Measurements from ENCODE around the gene RASGRP2. TPM values are rescaled to one million over a fixed set of nuclear protein-coding genes. Genes with fewer than 3 reads are reported as not detected.
A peak's percentile ranks its signal among the peaks of the same experiment; 100 is the strongest.

The RASGRP2 gene
- total RNA-seq, 1 experiment from 2014 or later, result 4.0 TPM

GRCh38 chr11:64754919-64755662 lies 11.1 kb upstream of the RASGRP2 start:
- POLR2A ChIA-PET, result no interaction called here
- no peaks in the 10 kb centered on the region for H3K36me3 ChIP-seq (ENCODE audit: control insufficient read depth, insufficient read depth, low read length)
- H3K27me3 ChIP-seq (replicated peaks; ENCODE audit: control insufficient read depth, insufficient read depth, low read length), result no peaks in the 10 kb centered on the region
- no peak for TF ChIP-seq CTCF (IDR thresholded peaks at IDR 0.05; ENCODE audit: insufficient read depth in 1 of 2, low read depth in 1 of 2, low read length in 1 of 2, severe bottlenecking in 1 of 2, unreplicated experiment in 1 of 2)
- Mint-ChIP-seq H3K27ac (ENCODE audit: unreplicated experiment) (no peak overlapping the region), H3K4me3 (ENCODE audit: unreplicated experiment) (no peak overlapping the region), H3K36me3 (ENCODE audit: insufficient read depth, unreplicated experiment) (peaks cover 20% of the 10 kb centered on the region), H3K4me1 (ENCODE audit: low read depth, unreplicated experiment) (no peaks in the 10 kb centered on the region), H3K27me3 (ENCODE audit: insufficient read depth, unreplicated experiment) (no peaks in the 10 kb centered on the region), H3K9me3 (ENCODE audit: unreplicated experiment) (no peaks in the 10 kb centered on the region)
- CTCF ChIA-PET, result interaction anchor here (0.6 kb wide), 1 partner anchor 88 kb away, joined by 3 read pairs; no protein-coding TSS in a partner anchor
- BruUV-seq (replicated peaks), result no TSS peak
- DNase-seq, result no peak
- no peaks in the 10 kb centered on the region for H3K9me3 ChIP-seq
- no peaks in the 10 kb centered on the region for H3K4me1 ChIP-seq
- no peak overlapping the region for H3K4me3 ChIP-seq (ENCODE audit: low read depth, low read length)
- intact Hi-C loops (cut with micrococcal nuclease; ENCODE audit: unreplicated experiment), result no loop called here

GRCh38 chr11:64754124-64754918 lies 10.4 kb upstream of the RASGRP2 start:
- no peaks in the 10 kb centered on the region for H3K9me3 ChIP-seq
- H3K4me3 ChIP-seq (ENCODE audit: low read depth, low read length), result no peak overlapping the region
- TF ChIP-seq CTCF (IDR thresholded peaks at IDR 0.05; ENCODE audit: insufficient read depth in 1 of 2, low read depth in 1 of 2, low read length in 1 of 2, severe bottlenecking in 1 of 2, unreplicated experiment in 1 of 2), result no peak
- no peaks in the 10 kb centered on the region for H3K27me3 ChIP-seq (replicated peaks; ENCODE audit: control insufficient read depth, insufficient read depth, low read length)
- H3K4me1 ChIP-seq, result no peaks in the 10 kb centered on the region
- ChIA-PET POLR2A (no interaction called here), CTCF (interaction anchor here (0.6 kb wide), 1 partner anchor 88 kb away, joined by 3 read pairs; no protein-coding TSS in a partner anchor)
- Mint-ChIP-seq H3K9me3 (ENCODE audit: unreplicated experiment) (no peaks in the 10 kb centered on the region), H3K4me1 (ENCODE audit: low read depth, unreplicated experiment) (no peaks in the 10 kb centered on the region), H3K36me3 (ENCODE audit: insufficient read depth, unreplicated experiment) (peaks cover 12% of the 10 kb centered on the region), H3K27me3 (ENCODE audit: insufficient read depth, unreplicated experiment) (no peaks in the 10 kb centered on the region), H3K27ac (ENCODE audit: unreplicated experiment) (no peak overlapping the region), H3K4me3 (ENCODE audit: unreplicated experiment) (no peak overlapping the region)
- DNase-seq, result peak in 1 of 2 experiments; percentile 30
- BruUV-seq (replicated peaks), result no TSS peak
- H3K36me3 ChIP-seq (ENCODE audit: control insufficient read depth, insufficient read depth, low read length), result no peaks in the 10 kb centered on the region
- intact Hi-C loops (cut with micrococcal nuclease; ENCODE audit: unreplicated experiment), result no loop called here

GRCh38 chr11:64753380-64754123 lies 9.6 kb upstream of the RASGRP2 start:
- CTCF ChIA-PET, result no interaction called here
- POLR2A ChIA-PET, result no interaction called here
- H3K27ac Mint-ChIP-seq (ENCODE audit: unreplicated experiment), result no peak overlapping the region

More at GRCh38 chr11:64753380-64754123, 9.6 kb upstream of the RASGRP2 start:
- Mint-ChIP-seq H3K36me3 (ENCODE audit: insufficient read depth, unreplicated experiment) (peaks cover 4% of the 10 kb centered on the region), H3K4me3 (ENCODE audit: unreplicated experiment) (no peak overlapping the region), H3K4me1 (ENCODE audit: low read depth, unreplicated experiment) (no peaks in the 10 kb centered on the region), H3K9me3 (ENCODE audit: unreplicated experiment) (no peaks in the 10 kb centered on the region), H3K27me3 (ENCODE audit: insufficient read depth, unreplicated experiment) (no peaks in the 10 kb centered on the region)
- Histone ChIP-seq H3K4me1 (no peaks in the 10 kb centered on the region), H3K36me3 (ENCODE audit: control insufficient read depth, insufficient read depth, low read length) (no peaks in the 10 kb centered on the region), H3K4me3 (ENCODE audit: low read depth, low read length) (no peak overlapping the region), H3K27me3 (replicated peaks; ENCODE audit: control insufficient read depth, insufficient read depth, low read length) (no peaks in the 10 kb centered on the region), H3K9me3 (no peaks in the 10 kb centered on the region)
- intact Hi-C loops (cut with micrococcal nuclease; ENCODE audit: unreplicated experiment), result no loop called here
- TF ChIP-seq CTCF (IDR thresholded peaks at IDR 0.05; ENCODE audit: insufficient read depth in 1 of 2, low read depth in 1 of 2, low read length in 1 of 2, severe bottlenecking in 1 of 2, unreplicated experiment in 1 of 2), result no peak
- no TSS peak for BruUV-seq (replicated peaks)
- peak in 1 of 2 experiments; percentile 41 for DNase-seq
